Lung (tissue), 12 donors: ENCODE results near the gene RPS24. TPM values are rescaled to one million over a fixed set of nuclear protein-coding genes. Genes with fewer than 3 reads are reported as not detected.
A peak's percentile ranks its signal among the peaks of the same experiment; 100 is the strongest.

Source experiments
- ATAC-seq: fragments of 200-7000 bp; cut with Tn5 transposase; one replicate; pipeline ENCODE4 v1.9.1; 2020; ENCODE audit warnings: moderate number of reproducible peaks; ENCODE audit not compliant: insufficient read depth, low FRiP score
- DNase-seq, 3 donors: peaks; one replicate each; pipeline ENCODE4 v3.0.0-alpha.2; 2013 to 2017
- H3K27ac ChIP-seq, 2 donors: one replicate each; pipeline ENCODE4 v1.5.1; 2013; ENCODE audit warnings: mild to moderate bottlenecking in 2 of 2, moderate library complexity in 2 of 2, control low read depth in 1 of 2, inconsistent platforms in 1 of 2, low read depth in 1 of 2, low read length in 1 of 2
- H3K27me3 ChIP-seq, 3 donors: one replicate each; pipeline ENCODE4 v1.5.1; 2013; ENCODE audit warnings: low read length in 2 of 3; ENCODE audit not compliant: control insufficient read depth in 3 of 3, insufficient read depth in 3 of 3
- H3K36me3 ChIP-seq, 4 donors: one replicate each; pipeline ENCODE4 v1.5.1; 2013; ENCODE audit warnings: low read length in 4 of 4, mild to moderate bottlenecking in 1 of 4, moderate library complexity in 1 of 4; ENCODE audit not compliant: control insufficient read depth in 4 of 4, insufficient read depth in 4 of 4
- H3K4me1 ChIP-seq, 5 donors: one replicate each; pipeline ENCODE4 v1.5.1; 2013; ENCODE audit warnings: low read length in 5 of 5, mild to moderate bottlenecking in 2 of 5, moderate library complexity in 1 of 5; ENCODE audit not compliant: control insufficient read depth in 5 of 5, insufficient read depth in 5 of 5
- H3K4me3 ChIP-seq: one replicate; pipeline ENCODE4 v1.5.1; 2013; ENCODE audit warnings: mild to moderate bottlenecking, control low read depth, moderate library complexity
- H3K9ac ChIP-seq, 2 donors: one replicate each; pipeline ENCODE4 v1.5.1; 2013; ENCODE audit warnings: low read length in 2 of 2, control low read depth in 1 of 2; ENCODE audit not compliant: insufficient read depth in 1 of 2
- H3K9me3 ChIP-seq, 4 donors: one replicate each; pipeline ENCODE4 v1.5.1; 2013; ENCODE audit warnings: low read length in 3 of 4, mild to moderate bottlenecking in 1 of 4, moderate library complexity in 1 of 4; ENCODE audit not compliant: control insufficient read depth in 4 of 4, insufficient read depth in 3 of 4
- WGBS, 2 donors: extraction: QIAGEN DNeasy Blood & Tissue Kit; methylation state at CpG; one replicate each; pipeline ENCODE4 v1.1.7; 2013; 5-methylcytosine and 5-hydroxymethylcytosine counted together
- polyA plus RNA-seq, 2 donors: library from polyadenylated mRNA; stranded (reverse); fragments of 200-250 nt; gene quantifications; one replicate each; pipeline ENCODE4 v1.2.1, GENCODE V29; 2013
- total RNA-seq, 2 donors: library from RNA; depleted of rRNA in 1 of 2; stranded (reverse); fragments of >200 nt in 1 of 2; gene quantifications; one replicate each; pipeline ENCODE4 v1.2.1, GENCODE V29; 2014 to 2021
- TF ChIP-seq, protein P1 (sequence below): IDR thresholded peaks from 2 replicates; pipeline ENCODE4 v1.5.1; 2012; ENCODE audit warnings: mild to moderate bottlenecking; ENCODE audit errors: control extremely low read depth, extremely low read depth
- donor health status: control.
- donor health status: control.
- donor health status: Bipolar disorder and iron deficiency.
- donor health status: healthy.
- donor health status: DM: yes; HTN: yes; CAD: no.

Gene RPS24
- total and polyA plus RNA-seq, 4 donors: 1,037 to 8,225 (median 2,823) TPM

DNA sequence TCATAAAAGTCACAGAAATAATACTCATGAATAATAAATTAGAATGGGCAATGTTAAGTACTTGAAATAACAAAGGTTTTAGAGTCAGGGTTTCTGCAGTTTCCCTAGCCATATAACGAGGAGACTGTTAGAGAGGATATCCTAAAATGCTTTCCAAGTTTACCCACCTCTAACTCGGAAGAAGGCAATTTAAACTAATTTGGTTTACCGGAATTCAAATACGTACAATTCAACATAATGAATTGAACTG, 351 bp upstream of the RPS24 start:
- no peak overlapping the region for H3K27ac ChIP-seq
- H3K9ac ChIP-seq: no peak overlapping the region
- no peaks in the 10 kb centered on the region for H3K9me3 ChIP-seq
- H3K27me3 ChIP-seq: no peaks in the 10 kb centered on the region
- WGBS, 2 donors: 0% methylated on average over 4 of the region's 4 CpGs
- peaks cover 8 to 32% (median 26%) of the 10 kb centered on the region in 4 donors for H3K36me3 ChIP-seq
- ATAC-seq (no peak), DNase-seq (no peak)
- H3K4me3 ChIP-seq: no peak overlapping the region
- H3K4me1 ChIP-seq: peaks cover 7 to 30% (median 15%) of the 10 kb centered on the region in 5 donors
- TF ChIP-seq, protein P1, sequence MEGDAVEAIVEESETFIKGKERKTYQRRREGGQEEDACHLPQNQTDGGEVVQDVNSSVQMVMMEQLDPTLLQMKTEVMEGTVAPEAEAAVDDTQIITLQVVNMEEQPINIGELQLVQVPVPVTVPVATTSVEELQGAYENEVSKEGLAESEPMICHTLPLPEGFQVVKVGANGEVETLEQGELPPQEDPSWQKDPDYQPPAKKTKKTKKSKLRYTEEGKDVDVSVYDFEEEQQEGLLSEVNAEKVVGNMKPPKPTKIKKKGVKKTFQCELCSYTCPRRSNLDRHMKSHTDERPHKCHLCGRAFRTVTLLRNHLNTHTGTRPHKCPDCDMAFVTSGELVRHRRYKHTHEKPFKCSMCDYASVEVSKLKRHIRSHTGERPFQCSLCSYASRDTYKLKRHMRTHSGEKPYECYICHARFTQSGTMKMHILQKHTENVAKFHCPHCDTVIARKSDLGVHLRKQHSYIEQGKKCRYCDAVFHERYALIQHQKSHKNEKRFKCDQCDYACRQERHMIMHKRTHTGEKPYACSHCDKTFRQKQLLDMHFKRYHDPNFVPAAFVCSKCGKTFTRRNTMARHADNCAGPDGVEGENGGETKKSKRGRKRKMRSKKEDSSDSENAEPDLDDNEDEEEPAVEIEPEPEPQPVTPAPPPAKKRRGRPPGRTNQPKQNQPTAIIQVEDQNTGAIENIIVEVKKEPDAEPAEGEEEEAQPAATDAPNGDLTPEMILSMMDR: no peak

DNA sequence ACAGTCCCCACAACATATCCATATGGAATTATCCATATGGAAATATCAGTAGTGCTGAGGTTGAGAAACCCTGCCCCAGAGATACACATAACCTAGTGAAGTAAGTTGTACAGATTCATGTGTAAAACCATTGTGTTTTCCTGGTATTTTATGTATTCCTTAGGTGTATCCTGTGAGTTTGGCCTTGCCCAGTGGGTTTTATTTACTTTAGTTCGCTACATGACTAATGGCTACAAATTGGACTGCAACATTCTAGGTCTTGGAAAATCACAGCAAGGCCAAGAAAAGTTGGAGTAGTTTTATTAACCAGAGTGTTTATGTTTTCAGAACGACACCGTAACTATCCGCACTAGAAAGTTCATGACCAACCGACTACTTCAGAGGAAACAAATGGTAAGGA, 1.4 kb downstream of the RPS24 start:
- no peaks in the 10 kb centered on the region for H3K9me3 ChIP-seq
- H3K4me3 ChIP-seq: peak overlapping the region; percentile 87
- H3K36me3 ChIP-seq: peaks cover 18 to 46% (median 32%) of the 10 kb centered on the region in 4 donors
- 69 to 89% methylated on average over 5 of the region's 5 CpGs for WGBS, 2 donors
- no peak overlapping the region for H3K27ac ChIP-seq
- DNase-seq (no peak), ATAC-seq (no peak)
- peaks cover 6 to 21% (median 10%) of the 10 kb centered on the region in 5 donors for H3K4me1 ChIP-seq
- TF ChIP-seq, protein P1: no peak
- no peaks in the 10 kb centered on the region for H3K27me3 ChIP-seq
- H3K9ac ChIP-seq: peak overlapping the region; percentile 70 to 98

DNA sequence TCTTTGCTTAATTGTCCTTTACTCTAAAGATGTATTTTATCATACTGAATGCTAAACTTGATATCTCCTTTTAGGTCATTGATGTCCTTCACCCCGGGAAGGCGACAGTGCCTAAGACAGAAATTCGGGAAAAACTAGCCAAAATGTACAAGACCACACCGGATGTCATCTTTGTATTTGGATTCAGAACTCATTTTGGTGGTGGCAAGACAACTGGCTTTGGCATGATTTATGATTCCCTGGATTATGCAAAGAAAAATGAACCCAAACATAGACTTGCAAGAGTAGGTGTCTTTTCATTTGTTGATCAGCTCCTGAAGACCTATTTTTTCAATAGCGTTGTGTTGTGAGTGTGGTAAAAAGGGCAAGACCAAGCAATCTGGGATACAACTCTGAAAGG, 1.8 kb downstream of the RPS24 start:
- 82 to 93% methylated on average over 5 of the region's 5 CpGs for WGBS, 2 donors
- DNase-seq: no peak
- ATAC-seq: no peak
- Histone ChIP-seq H3K27ac (no peak overlapping the region), H3K4me3 (no peak overlapping the region), H3K4me1 (peaks cover 6 to 21% (median 10%) of the 10 kb centered on the region in 5 donors), H3K9ac (peak overlapping the region; percentile 34 to 98), H3K36me3 (peaks cover 18 to 49% (median 33%) of the 10 kb centered on the region in 4 donors), H3K9me3 (no peaks in the 10 kb centered on the region), H3K27me3 (no peaks in the 10 kb centered on the region)
- TF ChIP-seq, protein P1: no peak

DNA sequence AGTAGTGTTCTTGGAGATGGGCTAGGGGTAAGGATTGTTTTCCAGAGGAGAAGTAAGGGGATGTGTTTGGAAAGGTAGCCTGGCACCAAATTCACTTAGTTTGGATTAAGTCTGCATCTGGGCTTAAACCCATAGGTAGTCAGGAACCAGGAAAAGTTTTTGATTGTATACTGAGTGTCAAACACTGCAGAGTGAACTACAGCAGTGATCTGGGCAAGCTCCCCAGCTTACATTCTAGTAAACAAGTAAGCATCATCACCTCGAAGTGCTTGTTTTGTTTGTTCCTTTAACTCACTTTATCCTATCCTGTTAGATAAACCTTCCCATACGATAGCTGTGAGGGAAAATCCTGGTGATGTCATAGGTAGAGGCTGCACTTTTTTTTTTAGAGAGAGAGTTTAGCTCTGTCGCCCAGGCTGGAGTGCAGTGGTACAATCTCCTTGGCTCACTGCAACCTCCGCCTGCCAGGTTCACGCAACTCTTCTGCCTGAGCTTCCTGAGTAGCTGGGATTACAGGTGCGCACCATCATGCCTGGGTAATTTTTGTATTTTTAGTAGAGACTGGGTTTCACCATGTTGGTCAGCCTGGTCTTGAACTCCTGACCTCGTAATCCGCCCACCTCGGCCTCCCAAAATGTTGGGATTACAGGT, 2.4 kb downstream of the RPS24 start:
- TF ChIP-seq, protein P1: no peak
- Histone ChIP-seq H3K9me3 (no peaks in the 10 kb centered on the region), H3K4me3 (no peak overlapping the region), H3K27ac (no peak overlapping the region), H3K36me3 (peaks cover 24 to 55% (median 37%) of the 10 kb centered on the region in 4 donors), H3K27me3 (no peaks in the 10 kb centered on the region), H3K9ac (peak overlapping the region in 1 of 2 donors; percentile 70), H3K4me1 (peaks cover 6 to 21% (median 10%) of the 10 kb centered on the region in 5 donors)
- ATAC-seq (no peak), DNase-seq (no peak)
- 83 to 86% methylated on average over 9 of the region's 9 CpGs for WGBS, 2 donors
